Raji (cell line): ENCODE measurements around the gene CLDN20.

Source experiments
- POLR2A ChIP-seq: IDR thresholded peaks from 2 replicates; pipeline ENCODE4 v1.6.1; 2011; ENCODE audit warnings: low read depth, low read length, control low read depth; ENCODE audit not compliant: insufficient read depth

Gene CLDN20

GRCh38 chr6:155237613-155238012 lies 26.2 kb upstream of the CLDN20 start:
- TF ChIP-seq POLR2A = no peak

DNA sequence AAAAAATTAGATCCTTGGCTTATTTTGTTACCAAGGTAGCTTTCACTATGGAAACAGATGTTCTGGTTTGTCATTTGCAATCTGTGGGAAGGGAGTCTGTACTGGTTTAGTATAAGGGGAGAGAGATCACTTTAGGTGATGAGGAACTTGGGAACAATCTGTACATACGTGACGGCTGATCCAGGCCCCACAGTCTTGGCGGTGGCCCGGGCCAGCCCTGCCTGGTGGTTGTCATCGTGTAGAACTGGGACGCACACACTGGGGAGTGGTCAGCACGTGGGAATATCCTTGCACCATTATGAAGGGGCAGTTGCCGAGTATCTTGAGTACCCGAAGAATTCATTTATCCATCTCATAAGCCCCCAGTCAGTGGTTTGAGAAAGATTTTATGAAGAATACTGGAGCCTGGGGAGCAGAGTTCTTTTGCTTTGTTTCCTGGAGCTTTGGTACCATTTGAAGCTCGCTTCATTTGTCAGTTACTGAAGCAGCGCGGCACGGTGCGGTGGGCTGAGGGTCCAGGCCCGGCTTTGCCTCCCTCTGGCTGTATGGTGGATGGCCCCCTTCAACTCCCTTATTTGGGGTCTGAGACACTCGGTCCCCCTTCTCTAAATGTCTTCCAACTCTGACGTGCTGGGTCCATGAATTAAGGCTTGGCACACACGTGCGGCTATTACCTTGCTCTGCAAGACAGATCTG lies 22.8 kb upstream of the CLDN20 start:
- TF ChIP-seq POLR2A = no peak

- no peak for TF ChIP-seq POLR2A
Measured at GRCh38 chr6:155241966-155242365, 21.8 kb upstream of the CLDN20 start.

DNA sequence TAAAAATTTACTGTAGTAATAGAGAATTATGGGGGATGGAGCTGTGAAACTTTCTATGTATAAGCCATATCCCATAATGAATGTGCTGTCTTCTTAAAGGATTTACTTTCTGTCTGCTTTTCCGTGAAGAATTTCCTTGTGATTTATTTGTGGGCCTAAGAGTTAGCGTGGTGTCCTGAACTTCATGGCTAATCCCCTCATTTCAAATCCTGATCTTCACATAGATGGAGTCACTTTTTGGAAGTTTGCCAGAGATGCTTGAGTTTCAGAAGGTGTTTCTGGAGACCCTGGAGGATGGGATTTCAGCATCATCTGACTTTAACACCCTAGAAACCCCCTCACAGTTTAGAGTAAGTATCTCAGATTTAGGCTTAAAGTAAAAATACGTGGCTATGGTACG lies 19.4 kb upstream of the CLDN20 start:
- no peak for TF ChIP-seq POLR2A

DNA sequence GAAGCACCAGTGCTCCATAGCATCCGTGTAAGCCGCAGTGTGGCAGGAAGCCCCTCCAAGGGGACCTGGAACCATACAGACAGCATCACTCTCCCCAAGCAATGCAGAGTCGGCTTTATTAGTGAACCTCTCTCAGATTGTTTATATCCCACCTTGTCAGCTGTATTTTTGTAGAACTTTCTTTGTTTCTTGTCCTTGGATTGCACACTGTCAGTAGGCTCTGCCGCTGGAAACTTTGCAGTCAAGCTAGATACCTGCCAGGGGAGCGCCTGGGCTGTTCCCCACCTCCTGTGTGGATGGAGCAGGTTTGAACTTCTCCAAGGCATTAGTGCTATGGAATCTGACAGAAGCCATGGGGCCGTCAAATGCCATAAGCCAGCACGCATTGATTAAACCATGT lies 18.6 kb upstream of the CLDN20 start:
- no peak for TF ChIP-seq POLR2A

DNA sequence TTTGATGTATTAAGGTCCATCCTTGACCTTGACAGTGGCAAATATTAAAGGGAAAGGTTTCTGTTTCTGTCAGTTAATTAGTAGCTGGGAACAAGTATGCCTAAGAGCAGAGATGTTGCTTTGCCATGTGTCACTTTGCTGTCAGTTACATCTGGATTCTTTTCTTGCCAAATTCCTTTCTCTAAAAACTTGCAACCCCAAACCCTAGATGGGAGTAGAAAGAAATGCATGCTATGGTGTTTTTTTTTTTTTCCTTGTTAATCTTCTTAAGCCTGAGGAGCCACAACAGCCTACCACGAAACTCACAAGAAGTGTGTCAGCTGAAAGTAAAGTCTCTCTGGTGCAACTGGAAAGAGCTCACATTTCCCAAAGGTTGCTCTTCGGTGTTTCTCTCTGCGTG lies 18.0 kb upstream of the CLDN20 start:
- TF ChIP-seq POLR2A = no peak

DNA sequence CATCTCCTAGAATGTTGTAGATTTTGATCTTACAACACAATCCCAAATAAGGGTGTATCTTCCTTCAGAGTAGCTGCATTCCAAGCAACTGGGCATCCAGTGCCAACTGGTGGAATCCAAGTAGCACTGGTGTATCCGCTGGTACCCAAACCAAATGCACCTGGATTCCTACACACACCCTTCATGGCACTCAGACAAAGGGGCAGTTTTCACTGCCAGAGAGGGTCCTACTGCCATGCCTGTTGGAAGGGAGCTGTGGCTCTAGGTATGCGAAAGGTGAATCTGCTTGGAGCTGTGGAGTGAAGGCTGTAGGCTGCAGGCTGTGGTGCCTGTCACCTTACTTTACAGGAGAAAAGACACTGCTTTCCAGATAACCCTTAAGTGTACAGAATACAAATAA lies 17.0 kb upstream of the CLDN20 start:
- TF ChIP-seq POLR2A = no peak

DNA sequence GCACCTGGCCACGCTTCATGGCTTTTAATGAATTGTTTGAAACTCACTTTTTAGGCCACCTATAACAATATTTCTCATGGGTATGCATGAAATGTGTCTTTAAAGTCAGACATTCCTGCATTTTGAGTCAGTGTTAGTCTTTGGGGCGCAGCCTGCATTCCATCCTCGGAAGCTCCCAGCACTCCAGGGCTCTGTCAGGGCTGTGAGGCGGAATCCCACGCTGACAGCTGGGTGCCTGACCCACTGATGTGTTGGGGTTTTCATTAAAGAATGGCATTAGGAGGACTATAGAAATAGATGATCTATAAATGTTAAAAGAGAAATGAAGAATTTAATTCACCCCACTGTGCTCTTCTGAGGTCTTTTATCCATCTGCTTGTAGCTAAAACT lies 16.2 kb upstream of the CLDN20 start:
- no peak for TF ChIP-seq POLR2A

DNA sequence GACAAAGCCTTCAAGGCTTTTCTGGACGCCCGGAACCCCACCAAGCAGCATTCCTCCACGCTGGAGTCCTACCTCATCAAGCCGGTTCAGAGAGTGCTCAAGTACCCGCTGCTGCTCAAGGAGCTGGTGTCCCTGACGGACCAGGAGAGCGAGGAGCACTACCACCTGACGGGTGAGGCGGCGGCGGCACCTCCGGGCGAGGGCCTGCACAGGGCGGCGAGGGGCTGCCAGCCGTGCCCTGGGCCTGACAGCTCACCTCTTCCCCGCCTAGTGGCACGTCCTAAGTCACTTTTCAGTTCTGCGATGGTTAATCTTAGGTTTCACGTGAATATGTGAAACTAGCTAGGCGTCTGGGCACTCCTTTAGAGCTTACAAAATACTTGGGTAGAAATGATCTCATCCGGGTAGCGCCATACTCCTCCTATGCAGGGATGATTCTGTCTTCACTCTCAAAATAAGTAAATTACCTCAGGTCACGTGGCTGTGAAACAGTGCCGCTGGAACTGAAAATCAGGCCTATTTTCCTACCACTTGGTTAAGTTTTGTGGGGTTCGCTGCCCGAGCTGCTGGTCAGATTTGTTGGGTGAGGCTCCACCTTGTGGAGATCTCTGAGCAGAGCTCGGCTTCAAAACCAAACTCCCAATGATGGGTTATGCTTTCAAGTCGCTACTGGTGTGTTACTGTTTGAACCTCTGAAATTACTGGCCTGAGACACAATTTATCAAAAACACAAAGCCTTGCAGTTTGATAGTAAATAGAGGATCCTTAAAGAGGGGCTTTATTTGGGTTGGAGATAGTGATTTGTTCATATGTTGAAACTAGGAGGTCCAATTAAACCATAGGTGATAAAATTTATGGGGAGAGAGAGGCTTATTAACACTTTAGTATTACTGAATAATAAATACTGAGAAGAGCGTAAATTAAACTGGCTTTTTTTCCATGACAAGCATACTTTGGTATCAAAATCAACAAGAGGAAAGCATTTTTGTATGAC lies 15.5 kb upstream of the CLDN20 start:
- TF ChIP-seq POLR2A = 0 out of 2 replicates have a peak, but pooled peaks have one; percentile 11

- TF ChIP-seq POLR2A = no peak
Measured at GRCh38 chr6:155250701-155251381, 13.0 kb upstream of the CLDN20 start.

- no peak for TF ChIP-seq POLR2A
Measured at GRCh38 chr6:155252581-155252980, 11.2 kb upstream of the CLDN20 start.

DNA sequence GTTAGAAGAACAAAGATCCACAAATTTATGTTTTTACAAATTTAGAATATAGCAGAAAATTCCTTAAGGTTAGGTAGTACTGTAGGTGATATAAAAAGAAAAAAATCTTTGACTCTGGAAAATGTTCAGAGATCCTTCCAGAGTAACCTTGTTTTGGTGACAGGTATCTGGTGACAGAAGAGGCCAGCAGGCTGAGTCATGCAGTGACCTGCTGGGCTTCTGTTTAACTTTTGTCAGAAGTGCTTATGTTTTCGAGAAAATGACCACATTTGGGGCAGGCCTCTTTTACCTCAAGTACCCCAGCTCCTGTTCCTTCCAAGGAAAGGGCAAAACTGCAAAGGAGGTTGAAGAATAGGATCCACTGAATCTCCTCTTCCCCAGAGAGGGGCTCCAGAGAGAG lies 10.5 kb upstream of the CLDN20 start:
- no peak for TF ChIP-seq POLR2A

DNA sequence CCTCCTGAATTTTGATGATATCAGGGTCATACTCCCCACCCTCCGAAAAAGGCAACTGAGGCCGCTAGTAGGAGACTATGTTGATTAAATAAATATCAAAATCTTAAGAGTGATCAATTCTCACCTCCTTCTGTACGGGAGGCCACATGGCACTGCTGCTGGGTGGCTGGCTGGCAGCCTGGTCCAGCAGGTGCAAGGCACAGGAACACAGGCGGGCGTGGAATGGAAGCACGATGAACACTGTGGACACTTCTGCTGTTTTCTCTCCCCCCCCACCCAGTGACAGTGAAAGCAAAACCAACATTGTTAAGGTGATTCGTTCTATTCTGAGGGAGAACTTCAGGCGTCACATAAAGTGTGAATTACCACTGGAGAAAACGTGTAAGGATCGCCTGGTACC lies 9.7 kb upstream of the CLDN20 start:
- no peak for TF ChIP-seq POLR2A

GRCh38 chr6:155256122-155256795 lies 7.6 kb upstream of the CLDN20 start:
- TF ChIP-seq POLR2A = no peak

DNA sequence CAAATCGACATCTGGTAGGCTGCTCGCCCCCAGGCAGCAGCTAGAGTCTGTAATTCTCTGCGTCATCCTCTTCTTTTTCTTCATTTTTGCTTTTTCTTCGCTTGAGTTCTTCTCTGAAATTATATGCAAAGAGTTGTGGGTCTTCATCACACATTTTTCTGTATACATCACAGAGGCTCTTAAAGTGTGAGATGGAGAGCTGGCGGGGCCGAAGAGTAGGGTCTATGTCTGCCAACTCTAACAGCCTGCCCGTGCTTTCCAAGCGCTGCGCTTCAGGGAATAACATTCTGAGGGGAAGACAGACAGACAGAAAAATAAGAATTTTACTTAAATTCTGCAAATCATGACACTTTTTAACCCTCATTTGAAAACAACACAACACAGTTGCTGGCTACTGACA lies 6.0 kb upstream of the CLDN20 start:
- no peak for TF ChIP-seq POLR2A
